Astrocyte (in vitro differentiated cells and primary cell): ENCODE measurements around the gene SMTNL2. TPM values are rescaled to one million over a fixed set of nuclear protein-coding genes. Genes with fewer than 3 reads are reported as not detected.

ENCODE experiments used
- DNase-seq: peaks from one replicate; pipeline ENCODE4 v3.0.0-alpha.2; 2010; ENCODE audit warnings: low read depth
- FAIRE-seq: peaks from 2 replicates; lab custom pipeline; 2011; peaks lifted over from hg19 to GRCh38; lab: Jason Lieb, UNC
- H2AFZ ChIP-seq: 2 replicates; pipeline ENCODE4 v1.6.0; 2012; ENCODE audit warnings: low read depth, low read length, inconsistent platforms
- H3K27ac ChIP-seq: 2 replicates; pipeline ENCODE4 v1.5.1; 2011; ENCODE audit warnings: low read depth, low read length, inconsistent platforms
- H3K27me3 ChIP-seq: 2 replicates; pipeline ENCODE4 v1.6.0; 2011; ENCODE audit warnings: low read length, inconsistent platforms; ENCODE audit not compliant: insufficient read depth
- H3K36me3 ChIP-seq: 2 replicates; pipeline ENCODE4 v1.5.1; 2011; ENCODE audit warnings: low read length, inconsistent platforms; ENCODE audit not compliant: insufficient read depth
- H3K4me1 ChIP-seq: 2 replicates; pipeline ENCODE4 v1.5.1; 2011; ENCODE audit warnings: low read length, inconsistent platforms; ENCODE audit not compliant: insufficient read depth
- H3K4me2 ChIP-seq: 2 replicates; pipeline ENCODE4 v1.6.0; 2012; ENCODE audit warnings: low read length, inconsistent platforms
- H3K4me3 ChIP-seq: 2 replicates; pipeline ENCODE4 v1.5.1; 2011; ENCODE audit warnings: low read depth, mild to moderate bottlenecking, low read length, inconsistent platforms; ENCODE audit not compliant: insufficient read depth
- H3K79me2 ChIP-seq: 2 replicates; pipeline ENCODE4 v1.6.0; 2012; ENCODE audit warnings: mild to moderate bottlenecking, low read length, inconsistent platforms; ENCODE audit not compliant: insufficient read depth
- H3K9ac ChIP-seq: 2 replicates; pipeline ENCODE4 v1.6.0; 2012; ENCODE audit warnings: mild to moderate bottlenecking, low read length, inconsistent platforms
- H3K9me3 ChIP-seq: 2 replicates; pipeline ENCODE4 v1.5.1; 2012; ENCODE audit warnings: low read depth, mild to moderate bottlenecking, low read length, inconsistent platforms; ENCODE audit not compliant: insufficient read depth
- H4K20me1 ChIP-seq: 2 replicates; pipeline ENCODE4 v1.6.0; 2012; ENCODE audit warnings: low read length, inconsistent platforms; ENCODE audit not compliant: insufficient read depth
- H3K27ac Mint-ChIP-seq: one replicate; pipeline ENCODE4 v1.8.0; 2021; ENCODE audit warnings: mild to moderate bottlenecking, mixed read lengths; ENCODE audit not compliant: unreplicated experiment
- H3K27me3 Mint-ChIP-seq: one replicate; pipeline ENCODE4 v1.8.0; 2021; ENCODE audit warnings: low read depth, mixed read lengths; ENCODE audit not compliant: unreplicated experiment
- H3K36me3 Mint-ChIP-seq: one replicate; pipeline ENCODE4 v1.8.0; 2021; ENCODE audit warnings: low read depth, mixed read lengths; ENCODE audit not compliant: unreplicated experiment
- H3K4me1 Mint-ChIP-seq: one replicate; pipeline ENCODE4 v1.8.0; 2021; ENCODE audit warnings: low read depth, mixed read lengths; ENCODE audit not compliant: unreplicated experiment
- H3K4me3 Mint-ChIP-seq: one replicate; pipeline ENCODE4 v1.8.0; 2021; ENCODE audit warnings: mild to moderate bottlenecking, moderate library complexity, mixed read lengths; ENCODE audit not compliant: unreplicated experiment
- H3K9me3 Mint-ChIP-seq: one replicate; pipeline ENCODE4 v1.8.0; 2021; ENCODE audit warnings: mild to moderate bottlenecking, mixed read lengths; ENCODE audit not compliant: unreplicated experiment
- CTCF ChIP-seq: IDR thresholded peaks from 2 replicates; pipeline ENCODE4 v1.5.1; 2011; ENCODE audit warnings: low read depth, mild to moderate bottlenecking, inconsistent platforms, low read length, moderate library complexity; ENCODE audit not compliant: insufficient read depth
- EZH2 ChIP-seq: IDR thresholded peaks from 2 replicates; pipeline ENCODE4 v1.6.1; 2012; ENCODE audit warnings: mild to moderate bottlenecking, low read length, inconsistent platforms; ENCODE audit not compliant: insufficient read depth
- total RNA-seq: library from RNA; stranded (reverse); gene quantifications from 2 replicates; pipeline ENCODE4 v1.2.1, GENCODE V29; 2021

The SMTNL2 gene
- total RNA-seq, 1 donor from 2014 or later = 0.18 TPM

DNA sequence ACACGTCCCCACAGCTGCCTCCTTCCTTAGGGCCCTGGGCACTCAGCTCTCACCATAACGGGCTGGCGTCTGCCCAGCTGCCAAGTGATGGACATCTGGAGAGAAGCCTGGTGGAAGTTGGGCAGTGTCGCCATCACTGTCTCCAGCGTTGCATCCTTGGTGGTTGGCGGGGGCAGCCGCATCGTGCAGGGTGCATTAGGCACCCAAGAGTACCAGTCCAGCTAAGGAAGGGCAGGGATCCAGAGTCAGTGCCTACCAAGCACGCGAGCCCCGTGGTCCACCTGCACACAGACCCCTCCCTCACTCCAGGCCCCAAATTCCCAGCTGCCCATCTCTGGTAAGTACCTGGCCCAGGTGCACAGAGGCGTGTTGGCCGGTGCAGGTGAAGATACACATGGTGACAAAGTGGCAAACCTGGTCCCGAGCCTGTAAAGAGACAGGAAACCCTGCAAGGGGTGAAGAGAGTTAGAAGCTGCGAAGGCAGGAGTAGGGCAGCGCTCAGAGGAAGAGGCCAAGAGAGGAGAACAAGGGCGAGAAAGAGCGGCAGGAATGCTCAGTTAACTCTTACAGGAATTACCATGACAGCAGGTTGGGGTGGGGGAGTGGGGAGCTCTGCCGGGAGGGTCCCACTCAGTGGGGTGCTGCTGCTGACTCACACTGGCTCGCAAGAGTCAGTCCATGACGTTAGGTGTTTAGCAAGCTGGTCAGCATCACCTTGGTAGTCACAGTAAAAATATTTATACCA lies 47.7 kb downstream of the SMTNL2 start:
- H3K4me3 Mint-ChIP-seq = no peak overlapping the region
- DNase-seq = peak; percentile 15
- H3K9ac ChIP-seq = no peak overlapping the region
- FAIRE-seq = no peak
- TF ChIP-seq CTCF (no peak), EZH2 (no peak)
- peaks cover 25% of the 10 kb centered on the region for H3K27me3 ChIP-seq
- H3K4me2 ChIP-seq = peak overlapping the region; percentile 4
- no peaks in the 10 kb centered on the region for H4K20me1 ChIP-seq
- no peaks in the 10 kb centered on the region for H3K9me3 ChIP-seq
- no peak overlapping the region for H3K27ac ChIP-seq
- peaks cover 47% of the 10 kb centered on the region for H3K27me3 Mint-ChIP-seq
- no peaks in the 10 kb centered on the region for H3K9me3 Mint-ChIP-seq
- no peaks in the 10 kb centered on the region for H3K79me2 ChIP-seq
- H3K4me1 ChIP-seq = no peaks in the 10 kb centered on the region
- no peaks in the 10 kb centered on the region for H3K36me3 Mint-ChIP-seq
- H3K36me3 ChIP-seq = no peaks in the 10 kb centered on the region
- H3K4me1 Mint-ChIP-seq = peaks cover 8% of the 10 kb centered on the region
- no peak overlapping the region for H2AFZ ChIP-seq
- no peak overlapping the region for H3K4me3 ChIP-seq
- H3K27ac Mint-ChIP-seq = no peak overlapping the region

DNA sequence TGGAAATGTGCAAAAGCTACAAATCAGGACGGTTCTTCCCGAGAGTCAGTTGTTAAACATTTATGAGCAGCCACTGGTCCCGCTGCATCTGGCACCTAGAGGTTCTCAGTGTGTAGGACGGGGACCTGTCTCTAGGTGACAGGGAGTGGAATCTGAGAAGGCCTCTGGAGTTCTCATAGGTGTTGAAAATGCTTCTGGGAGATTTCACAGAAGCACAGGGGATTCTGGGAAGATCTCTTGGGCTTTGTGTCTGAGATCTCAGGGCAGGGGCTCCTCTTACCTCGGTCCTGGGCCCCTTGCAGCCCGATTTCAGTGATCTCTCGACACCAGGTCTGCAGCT lies 48.2 kb downstream of the SMTNL2 start:
- H3K4me3 Mint-ChIP-seq = no peak overlapping the region
- H3K36me3 Mint-ChIP-seq = no peaks in the 10 kb centered on the region
- FAIRE-seq = no peak
- Histone ChIP-seq H3K9ac (no peak overlapping the region), H3K36me3 (no peaks in the 10 kb centered on the region), H3K4me1 (no peaks in the 10 kb centered on the region), H3K79me2 (no peaks in the 10 kb centered on the region), H3K27me3 (peaks cover 31% of the 10 kb centered on the region), H3K27ac (no peak overlapping the region), H3K4me2 (peak overlapping the region; percentile 4), H3K4me3 (no peak overlapping the region), H2AFZ (no peak overlapping the region), H3K9me3 (no peaks in the 10 kb centered on the region), H4K20me1 (no peaks in the 10 kb centered on the region)
- TF ChIP-seq CTCF (no peak), EZH2 (no peak)
- no peak for DNase-seq
- no peak overlapping the region for H3K27ac Mint-ChIP-seq
- peaks cover 8% of the 10 kb centered on the region for H3K4me1 Mint-ChIP-seq
- peaks cover 44% of the 10 kb centered on the region for H3K27me3 Mint-ChIP-seq
- no peaks in the 10 kb centered on the region for H3K9me3 Mint-ChIP-seq

DNA sequence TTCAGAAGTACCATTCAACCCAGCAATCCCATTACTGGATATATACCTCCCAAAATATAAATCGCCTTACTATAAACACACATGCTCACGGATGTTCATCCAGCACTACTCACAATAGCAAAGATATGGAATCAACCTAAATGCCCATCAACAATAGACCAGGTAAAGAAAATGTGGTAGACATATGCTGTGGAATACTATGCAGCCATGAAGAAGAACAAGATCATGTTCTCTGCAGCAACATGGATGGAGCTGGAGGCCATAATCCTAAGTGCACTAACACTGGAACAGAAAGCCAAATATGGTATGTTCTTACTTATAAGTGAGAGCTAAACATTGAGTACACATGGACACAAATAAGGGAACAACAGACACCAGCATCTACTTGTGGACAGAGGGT lies 49.3 kb downstream of the SMTNL2 start:
- no peaks in the 10 kb centered on the region for H3K79me2 ChIP-seq
- H3K9ac ChIP-seq = no peak overlapping the region
- no peak for DNase-seq
- peaks cover 8% of the 10 kb centered on the region for H3K4me1 Mint-ChIP-seq
- no peak overlapping the region for H3K4me3 Mint-ChIP-seq
- H4K20me1 ChIP-seq = no peaks in the 10 kb centered on the region
- H3K4me3 ChIP-seq = no peak overlapping the region
- FAIRE-seq = no peak
- H3K9me3 Mint-ChIP-seq = no peaks in the 10 kb centered on the region
- no peaks in the 10 kb centered on the region for H3K36me3 ChIP-seq
- H2AFZ ChIP-seq = no peak overlapping the region
- H3K27ac ChIP-seq = no peak overlapping the region
- H3K36me3 Mint-ChIP-seq = no peaks in the 10 kb centered on the region
- no peak for TF ChIP-seq CTCF
- no peak for TF ChIP-seq EZH2
- H3K27ac Mint-ChIP-seq = no peak overlapping the region
- H3K27me3 ChIP-seq = peaks cover 33% of the 10 kb centered on the region
- no peaks in the 10 kb centered on the region for H3K4me1 ChIP-seq
- H3K27me3 Mint-ChIP-seq = peaks cover 51% of the 10 kb centered on the region
- H3K9me3 ChIP-seq = no peaks in the 10 kb centered on the region
- H3K4me2 ChIP-seq = no peak overlapping the region
